ENCODE data around the gene APOM.

APOM gene

DNA sequence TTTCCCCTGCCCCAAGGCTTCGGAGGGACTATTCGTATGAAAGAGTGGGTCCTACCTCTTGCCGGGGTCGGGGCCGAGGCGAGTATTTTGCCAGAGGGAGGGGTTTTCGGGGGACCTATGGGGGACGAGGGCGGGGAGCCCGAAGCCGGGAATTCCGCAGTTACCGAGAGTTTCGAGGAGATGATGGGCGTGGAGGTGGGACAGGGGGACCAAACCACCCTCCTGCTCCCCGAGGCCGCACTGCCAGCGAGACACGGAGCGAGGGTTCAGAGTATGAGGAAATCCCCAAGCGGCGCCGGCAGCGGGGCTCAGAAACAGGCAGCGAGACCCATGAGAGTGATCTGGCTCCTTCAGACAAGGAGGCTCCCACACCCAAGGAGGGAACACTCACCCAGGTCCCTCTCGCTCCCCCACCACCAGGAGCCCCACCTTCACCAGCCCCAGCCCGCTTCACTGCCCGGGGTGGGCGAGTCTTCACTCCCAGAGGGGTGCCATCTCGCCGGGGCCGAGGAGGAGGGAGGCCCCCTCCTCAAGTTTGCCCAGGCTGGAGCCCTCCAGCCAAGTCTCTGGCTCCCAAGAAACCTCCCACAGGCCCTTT lies 23.9 kb upstream of the APOM start:
- no peak for DNase-seq

DNA sequence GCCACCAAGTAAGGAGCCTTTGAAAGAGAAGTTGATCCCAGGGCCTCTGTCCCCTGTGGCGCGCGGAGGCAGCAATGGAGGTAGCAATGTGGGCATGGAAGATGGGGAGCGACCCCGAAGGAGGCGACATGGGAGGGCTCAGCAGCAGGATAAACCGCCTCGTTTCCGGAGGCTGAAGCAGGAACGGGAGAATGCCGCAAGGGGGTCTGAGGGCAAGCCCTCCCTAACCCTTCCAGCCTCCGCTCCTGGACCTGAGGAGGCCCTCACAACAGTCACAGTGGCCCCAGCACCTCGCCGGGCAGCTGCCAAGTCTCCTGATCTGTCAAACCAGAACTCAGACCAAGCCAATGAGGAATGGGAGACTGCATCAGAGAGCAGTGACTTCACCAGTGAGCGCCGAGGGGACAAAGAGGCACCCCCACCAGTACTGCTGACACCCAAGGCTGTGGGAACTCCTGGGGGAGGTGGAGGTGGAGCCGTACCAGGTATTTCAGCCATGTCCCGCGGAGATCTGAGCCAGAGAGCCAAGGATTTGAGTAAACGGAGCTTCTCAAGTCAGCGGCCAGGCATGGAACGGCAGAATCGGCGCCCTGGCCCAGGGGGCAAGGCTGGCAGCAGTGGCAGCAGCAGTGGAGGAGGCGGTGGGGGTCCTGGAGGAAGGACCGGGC lies 23.3 kb upstream of the APOM start:
- no peak for DNase-seq

DNA sequence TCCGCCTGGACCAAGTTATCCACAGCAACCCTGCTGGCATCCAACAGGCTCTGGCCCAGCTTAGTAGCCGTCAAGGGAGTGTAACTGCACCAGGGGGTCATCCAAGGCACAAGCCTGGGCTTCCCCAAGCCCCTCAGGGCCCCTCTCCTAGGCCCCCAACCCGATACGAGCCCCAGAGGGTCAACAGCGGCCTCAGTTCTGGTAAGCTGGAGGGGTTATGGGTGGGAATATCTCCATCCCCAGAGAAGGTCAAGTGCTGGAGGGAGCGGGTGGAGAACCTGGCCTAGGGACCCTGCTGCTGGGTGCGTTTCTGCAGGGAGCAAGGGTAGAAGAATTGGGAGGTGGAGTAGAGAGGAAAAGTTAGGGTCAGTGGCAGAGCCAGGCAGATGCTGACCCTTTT lies 22.2 kb upstream of the APOM start:
- no peak for DNase-seq

DNA sequence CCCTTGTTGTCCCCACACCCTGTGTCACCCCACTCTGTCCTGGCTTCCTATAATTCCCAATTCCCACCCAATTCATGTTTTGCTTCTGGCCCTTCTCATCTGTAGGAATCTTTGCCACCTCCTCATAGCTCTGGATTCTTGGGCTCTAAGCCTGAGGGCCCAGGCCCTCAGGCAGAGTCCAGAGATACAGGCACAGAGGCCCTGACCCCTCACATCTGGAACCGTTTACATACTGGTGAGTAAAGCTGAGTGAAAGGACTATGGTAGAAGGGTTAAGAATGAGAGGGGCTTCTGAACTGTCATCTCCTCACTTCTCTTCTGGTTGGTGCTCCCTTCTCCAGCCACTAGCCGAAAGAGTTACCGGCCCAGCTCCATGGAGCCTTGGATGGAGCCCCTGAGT lies 21.6 kb upstream of the APOM start:
- DNase-seq: no peak

DNA sequence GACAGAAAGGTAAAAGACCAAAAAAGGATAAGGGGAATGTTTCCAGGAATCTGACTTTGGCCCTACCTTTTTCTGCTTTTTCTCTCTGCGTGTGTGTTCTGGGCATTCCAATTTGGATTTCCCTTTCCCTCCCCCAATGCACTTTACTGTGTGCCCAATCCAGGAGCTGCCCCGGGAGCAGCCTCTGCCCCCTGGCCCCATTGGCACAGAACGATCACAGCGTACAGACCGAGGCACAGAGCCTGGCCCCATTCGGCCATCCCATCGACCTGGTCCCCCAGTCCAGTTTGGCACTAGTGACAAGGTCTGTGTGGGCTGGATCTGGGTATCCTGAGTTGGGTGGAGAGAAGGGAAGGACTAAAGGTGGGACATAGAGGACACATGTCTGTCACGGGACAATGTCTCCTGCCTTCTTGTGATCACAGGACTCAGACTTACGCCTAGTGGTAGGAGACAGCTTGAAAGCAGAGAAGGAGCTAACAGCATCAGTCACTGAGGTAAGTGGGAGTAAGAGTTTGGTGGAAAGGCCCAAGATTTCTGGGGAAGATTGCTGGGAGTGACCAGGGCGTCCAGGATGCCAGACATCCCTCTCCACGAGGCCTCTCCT lies 20.6 kb upstream of the APOM start:
- no peak for DNase-seq

DNA sequence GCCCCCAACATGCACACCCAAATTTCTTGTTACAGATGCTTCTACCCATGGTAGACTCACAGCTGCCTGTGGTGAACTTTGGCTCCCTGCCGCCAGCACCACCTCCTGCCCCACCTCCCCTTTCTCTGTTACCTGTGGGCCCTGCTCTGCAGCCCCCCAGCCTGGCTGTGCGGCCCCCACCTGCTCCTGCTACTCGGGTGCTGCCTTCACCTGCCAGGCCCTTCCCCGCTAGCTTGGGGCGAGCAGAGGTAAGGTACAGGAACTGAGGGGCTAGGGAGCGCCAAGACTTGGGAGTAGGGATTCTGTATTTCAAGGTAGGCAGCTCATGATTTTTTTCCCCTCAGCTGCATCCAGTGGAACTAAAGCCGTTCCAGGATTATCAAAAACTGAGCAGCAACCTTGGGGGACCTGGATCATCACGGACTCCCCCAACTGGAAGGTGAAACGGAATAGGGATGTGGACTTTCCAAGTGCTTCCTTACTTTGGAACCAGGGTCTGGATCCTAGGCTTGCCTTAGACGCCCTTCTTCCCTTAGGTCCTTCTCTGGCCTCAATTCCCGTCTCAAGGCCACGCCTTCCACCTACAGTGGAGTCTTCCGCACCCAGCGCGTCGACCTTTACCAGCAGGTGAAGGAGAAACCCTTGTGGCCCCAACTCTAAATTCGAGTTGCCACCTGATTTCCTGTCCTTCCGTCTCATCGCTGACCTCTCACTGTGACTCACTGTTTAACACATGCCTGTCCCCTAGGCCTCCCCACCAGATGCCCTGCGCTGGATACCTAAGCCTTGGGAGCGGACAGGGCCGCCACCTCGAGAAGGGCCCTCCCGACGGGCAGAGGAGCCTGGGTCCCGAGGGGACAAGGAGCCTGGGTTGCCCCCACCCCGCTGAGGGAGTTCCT lies 18.7 kb upstream of the APOM start:
- no peak for DNase-seq

DNA sequence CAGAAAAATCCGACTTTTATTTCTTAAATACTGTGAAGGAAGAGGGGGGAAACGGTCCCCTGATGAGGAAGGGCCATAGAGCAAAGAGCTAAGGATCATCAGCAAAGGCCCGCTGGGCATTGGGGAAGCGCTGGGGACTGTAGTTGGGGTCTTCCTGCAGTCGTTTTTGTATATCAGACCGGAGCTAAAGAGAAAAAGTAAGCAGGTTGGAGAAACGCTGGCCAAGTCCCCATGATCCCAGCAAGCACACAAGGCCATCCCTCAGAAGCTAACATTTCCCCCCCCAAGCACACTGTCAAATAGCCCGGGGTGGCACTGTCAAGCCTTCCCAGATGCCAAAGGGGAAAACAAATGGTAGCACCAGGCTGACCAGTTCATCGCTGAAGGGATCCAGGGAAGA lies 16.7 kb upstream of the APOM start:
- no peak for DNase-seq

DNA sequence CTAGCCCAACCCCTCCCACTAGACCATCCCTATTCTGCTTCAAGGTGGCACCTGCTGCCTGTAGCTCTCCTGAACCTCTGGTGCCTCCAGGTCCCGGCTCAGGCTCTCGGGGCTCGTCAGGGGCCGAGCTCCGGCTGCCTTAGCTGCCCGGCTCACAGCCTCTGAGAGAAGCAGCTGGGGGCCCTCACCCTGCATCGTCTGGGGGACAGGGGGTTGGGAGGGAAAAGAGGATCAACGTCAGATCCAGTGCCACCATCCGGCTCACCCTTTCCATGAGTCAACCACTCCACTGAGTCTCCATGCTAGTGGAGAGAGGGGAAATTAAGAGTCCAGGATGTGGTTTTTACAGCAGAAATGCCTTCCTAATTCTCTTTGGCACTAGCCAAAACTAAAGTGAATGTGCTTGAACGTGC lies 16.2 kb upstream of the APOM start:
- DNase-seq: no peak

DNA sequence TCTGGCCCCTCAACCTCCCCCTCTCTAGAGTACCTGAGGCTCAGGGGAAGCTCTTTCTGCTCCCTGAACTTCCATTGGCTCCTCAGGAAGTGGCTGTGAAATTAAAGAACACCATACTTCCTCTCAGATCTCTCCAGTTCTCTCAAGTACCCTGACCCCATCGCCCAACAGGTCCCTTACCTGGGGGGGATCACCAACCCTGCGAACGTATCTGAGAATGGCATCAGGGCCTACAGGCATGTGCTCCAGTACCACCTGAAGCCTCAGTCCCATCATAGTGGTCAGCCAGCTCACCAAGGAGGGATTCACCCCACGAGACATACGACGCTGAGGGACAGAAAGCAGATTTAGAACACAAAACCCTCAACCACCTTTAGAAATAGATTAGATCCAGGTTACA lies 15.1 kb upstream of the APOM start:
- DNase-seq: no peak

DNA sequence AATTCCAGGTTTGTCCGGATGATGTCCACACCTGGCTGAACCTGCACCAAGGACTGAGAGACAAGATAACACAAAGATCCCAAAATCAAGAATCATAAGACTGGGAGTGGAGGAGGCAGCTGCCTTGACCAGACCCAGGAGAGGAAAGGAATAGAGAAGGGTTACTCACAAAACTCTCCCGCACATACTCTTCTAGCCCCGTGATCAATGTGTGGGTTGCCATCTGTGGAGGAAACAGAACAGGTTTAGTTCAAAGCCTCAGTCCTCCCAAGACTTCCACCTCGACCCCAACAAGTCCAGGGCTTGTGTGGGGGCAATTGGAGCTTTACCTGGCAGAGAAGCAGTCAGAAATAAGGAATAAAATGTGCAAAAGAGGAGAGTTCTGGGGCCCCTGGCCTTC lies 14.3 kb upstream of the APOM start:
- DNase-seq: no peak

DNA sequence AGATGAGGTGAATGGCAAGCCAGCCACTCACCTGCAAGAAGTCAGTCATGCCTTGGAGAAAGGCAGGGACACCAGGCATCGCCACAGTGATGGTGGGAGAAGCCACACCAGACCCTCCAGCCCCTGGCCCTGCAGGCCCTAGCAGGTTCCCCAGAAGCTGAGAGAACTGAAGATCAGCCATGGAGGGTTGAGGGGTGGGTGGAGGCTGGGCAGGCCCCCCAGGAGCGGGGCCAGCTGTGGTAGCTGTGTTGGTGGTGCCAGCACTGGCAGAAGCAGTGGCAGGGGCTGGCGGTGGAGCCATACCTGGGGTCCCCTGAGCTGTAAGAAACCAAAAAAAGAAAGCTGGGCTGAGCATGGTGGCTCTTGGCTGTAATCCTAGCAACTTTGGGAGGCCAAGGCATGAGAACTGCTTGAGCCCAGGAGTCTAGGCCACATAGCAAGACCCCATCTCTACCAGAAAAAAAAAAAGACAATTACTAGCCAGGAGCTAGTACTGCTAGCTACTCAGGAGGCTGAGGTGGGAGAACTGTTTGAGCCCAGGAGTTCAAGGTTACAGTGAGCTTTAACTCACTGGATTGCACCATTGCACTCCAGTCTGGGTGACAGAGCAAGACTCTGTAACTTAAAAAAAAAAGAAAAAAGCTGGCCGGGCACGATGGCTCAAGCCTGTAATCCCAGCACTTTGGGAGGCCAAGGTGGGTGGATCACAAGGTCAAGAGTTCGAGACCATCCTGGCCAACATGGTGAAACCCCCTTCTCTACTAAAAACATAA lies 12.7 kb upstream of the APOM start:
- no peak for DNase-seq

DNA sequence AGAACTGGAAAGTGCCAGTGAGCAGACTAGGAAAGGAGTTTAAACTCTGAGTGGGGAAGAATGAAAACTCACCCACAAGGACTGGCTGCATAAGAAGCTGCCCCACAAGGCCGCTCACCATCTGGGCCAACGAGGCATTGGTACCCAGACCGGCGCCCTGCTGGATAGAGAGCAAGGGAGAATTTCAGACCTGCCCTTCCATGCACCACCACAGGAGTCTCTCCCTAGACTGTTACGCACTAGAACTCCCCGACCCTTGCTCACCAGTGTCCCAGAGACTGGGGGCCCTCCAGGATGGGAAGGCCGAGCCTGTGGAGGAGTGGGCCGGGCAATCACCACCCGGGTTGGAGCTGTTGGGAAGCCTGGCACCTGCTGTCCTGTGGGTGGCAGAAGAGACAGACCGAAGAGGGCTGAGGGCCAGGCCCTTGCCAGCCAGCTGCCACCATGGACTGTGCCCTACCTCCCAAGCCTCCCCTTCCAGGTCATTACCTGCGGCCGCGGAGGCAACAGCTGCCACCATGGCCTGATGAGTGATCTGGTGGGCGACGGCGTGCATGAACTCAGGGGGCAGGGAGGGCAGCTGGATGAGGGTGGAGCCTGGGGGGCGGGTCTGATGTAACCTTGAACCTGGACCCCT lies 11.8 kb upstream of the APOM start:
- no peak for DNase-seq

DNA sequence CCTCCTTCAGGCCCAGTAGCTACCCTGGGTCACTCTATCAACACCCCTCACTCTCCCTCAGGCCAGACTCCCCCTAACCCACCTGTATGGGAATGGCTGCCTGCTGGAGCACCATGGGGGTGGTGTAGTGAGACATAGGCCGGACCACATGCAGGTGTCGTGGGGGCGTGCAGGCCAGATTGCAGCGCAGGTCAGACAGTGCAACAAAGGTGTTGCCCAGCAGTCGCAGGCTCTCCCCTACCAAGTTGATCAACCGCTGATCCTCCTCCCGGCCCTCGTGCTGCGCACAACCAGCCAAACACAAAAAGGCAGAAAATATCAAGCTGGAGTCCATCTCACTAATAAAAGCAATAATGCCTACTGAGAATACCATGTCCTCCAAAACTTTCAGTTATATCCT lies 10.4 kb upstream of the APOM start:
- DNase-seq: no peak

DNA sequence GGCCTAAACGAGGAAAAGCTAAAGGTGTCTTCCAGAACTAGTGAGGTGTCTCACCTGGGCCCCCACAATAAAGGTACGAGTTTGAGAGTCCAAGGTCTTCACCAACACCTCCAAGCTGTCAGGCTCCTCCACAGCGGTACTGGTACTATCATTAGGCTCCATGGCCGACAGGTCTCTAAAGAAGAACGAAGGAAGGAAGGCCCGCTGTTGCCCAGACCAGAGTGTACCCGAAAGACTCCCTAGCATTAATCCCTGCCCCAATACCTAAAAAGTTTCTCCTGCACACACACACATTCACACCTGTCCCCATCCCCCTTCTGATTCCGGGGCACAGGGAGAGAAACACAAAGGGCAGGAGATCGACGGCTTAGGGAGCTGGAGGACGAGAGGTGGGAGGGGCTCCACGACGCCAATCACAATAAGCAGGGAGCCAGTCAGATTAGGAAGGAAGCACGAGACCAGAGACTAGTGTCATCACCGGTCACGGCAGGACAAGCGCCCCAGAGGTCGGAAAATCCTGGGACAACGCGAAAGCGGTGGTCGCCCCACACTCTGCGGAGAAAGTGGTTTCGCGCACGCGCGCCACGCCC lies 4.0 kb upstream of the APOM start:
- no peak for DNase-seq

DNA sequence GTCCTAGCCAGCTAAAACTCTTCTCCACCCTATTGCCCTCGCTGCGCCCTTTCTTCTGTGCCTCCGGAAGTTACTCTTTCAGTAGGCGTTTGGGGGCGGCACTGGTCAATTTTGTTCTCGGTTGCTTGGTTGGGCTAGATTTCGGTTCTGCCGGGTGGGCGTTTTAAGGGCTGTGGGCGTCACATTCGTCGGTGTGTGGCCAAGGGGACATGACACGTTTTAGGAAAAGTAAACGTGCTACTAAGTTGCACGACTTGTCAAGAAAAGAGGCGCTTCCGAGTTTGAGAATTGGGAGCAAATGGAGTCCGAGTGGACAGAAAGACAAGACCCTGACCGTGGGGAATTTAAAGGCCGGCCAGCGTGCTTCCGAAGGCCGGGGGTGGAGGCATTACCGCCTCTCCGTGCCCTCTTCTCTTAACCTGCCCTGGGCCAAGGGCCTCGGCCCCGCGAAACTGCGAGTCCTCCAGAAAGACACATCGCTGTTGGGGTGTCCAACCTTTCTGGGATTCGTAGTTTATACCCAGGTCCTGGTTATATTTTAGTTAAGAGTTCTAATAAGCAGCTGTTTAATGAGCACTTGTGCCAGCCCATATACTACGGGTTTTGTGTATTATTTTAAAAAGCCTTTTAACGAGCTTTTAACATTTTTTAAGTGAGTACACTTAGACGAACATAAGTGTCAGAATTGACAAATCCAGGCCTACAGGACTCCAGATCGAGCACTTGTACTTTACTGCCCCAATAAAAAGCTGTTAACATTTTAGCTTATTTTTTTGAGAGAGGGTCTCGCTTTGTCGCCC lies 2.6 kb upstream of the APOM start:
- no peak for DNase-seq

DNA sequence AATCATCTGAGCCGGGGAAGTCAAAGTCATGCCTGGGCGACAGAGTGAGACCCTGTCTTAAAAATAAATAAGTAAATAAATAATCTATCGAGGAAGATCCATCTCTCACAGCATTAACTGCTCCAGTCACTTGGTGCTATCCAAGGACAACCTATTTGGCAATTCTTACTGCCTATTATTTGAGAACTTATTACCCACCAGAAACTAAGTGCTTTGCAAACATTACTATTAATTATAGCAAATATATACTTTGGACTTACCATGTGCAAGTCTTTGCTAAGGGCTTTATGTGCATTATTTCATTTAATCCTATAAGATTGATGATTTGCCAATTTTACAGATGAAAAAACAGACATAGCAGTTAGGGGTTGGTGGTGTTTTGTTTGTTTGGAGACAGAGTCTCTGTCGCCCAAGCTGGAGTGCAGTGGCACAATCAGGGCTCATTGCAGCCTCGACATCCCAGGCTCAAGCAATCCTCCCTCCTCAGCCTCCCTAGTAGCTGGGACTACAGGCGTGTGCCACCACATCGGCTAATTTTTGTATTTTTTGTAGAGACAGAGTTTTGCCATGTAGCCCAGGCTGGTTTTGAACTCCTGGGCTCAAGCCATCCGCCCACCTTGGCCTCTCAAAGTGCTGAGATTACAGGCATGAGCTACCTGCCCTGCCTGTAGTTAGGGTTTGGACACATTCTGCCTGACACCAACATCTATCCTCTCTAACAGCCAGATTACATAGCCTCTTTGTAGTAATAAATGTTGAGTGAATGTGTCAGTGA lies 933 bp upstream of the APOM start:
- no peak for DNase-seq

DNA sequence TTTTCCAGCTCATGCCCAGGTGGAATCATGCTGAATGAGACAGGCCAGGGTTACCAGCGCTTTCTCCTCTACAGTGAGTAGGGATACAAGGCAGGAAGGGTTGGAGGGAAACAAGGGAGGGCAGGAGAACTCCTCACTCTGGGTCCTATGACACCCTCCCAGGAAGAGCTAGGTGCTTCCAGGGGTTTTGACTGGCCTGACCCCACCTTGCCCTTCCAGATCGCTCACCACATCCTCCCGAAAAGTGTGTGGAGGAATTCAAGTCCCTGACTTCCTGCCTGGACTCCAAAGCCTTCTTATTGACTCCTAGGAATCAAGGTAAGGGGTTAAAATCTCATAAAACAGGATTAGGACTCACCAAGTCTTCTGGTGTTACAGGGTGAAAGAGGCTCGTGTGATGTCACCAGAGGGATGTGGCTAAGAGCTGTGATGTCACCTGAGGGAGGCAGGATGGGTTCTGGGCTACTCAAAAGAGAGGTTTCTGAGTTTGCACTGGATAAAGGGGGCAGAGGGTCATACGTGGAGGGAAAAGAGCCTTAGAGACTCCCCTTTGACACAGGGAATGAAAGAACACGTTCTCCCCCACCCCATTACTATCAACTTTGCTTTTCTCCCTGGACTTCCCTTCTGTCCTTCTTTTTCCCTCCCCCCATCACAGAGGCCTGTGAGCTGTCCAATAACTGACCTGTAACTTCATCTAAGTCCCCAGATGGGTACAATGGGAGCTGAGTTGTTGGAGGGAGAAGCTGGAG lies 1.9 kb downstream of the APOM start:
- DNase-seq: peak; percentile 42

DNA sequence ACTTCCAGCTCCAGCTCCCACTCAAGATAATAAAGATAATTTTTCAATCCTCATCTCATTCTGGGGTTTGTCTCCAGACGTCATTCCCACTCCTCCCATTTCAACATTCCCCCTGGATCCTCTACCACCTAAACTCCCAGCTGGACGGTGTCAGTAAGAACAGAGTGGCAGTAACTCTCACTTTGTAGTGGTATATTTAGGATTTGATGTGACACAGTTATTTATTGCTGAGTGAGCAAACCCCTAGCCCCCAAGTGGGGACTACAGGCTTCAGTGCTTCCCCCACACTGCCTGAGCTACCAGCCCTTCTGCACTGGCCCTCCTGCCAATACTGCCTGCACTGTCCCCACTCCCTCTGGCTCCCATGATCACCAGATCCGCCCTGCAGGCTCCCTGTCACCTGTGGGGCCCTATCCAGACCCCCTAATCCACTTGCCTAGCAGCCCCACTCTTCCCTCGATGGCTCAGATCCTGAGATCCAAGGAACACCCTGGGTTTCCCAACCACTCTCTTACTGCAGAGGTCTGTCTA lies 2.5 kb downstream of the APOM start:
- DNase-seq: no peak

DNA sequence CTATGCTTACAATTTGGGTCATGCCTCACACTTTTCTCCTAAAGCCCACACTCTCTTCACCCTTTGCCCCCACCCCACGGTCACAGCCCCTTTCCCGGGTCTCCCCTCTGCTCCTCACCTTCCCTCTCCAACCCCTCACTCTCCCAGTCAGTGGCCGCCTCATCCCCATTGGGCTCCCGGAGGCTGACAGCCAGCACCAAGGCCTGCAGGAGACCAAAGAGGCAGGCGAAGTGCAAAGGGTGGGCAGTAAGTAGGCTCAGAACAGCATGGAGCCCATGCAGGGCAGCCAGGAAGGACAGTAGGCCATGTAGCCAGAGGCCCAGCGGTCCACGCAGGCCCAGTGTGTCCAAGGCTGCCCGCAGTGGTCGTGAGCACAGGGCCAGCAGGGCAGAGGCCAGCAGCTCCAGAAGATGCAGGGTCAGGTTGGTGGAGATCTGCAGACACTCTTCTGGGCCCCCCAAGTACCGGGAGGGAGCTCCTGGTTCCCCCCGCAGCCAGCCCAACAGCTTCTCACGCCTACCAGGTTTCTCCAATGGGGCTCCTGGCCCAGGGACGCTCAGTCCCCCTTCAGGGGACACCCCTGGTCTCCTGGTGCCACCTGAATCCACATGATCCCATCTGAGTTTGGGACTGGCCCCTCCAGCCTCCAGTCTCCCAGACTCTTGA lies 3.4 kb downstream of the APOM start:
- DNase-seq: no peak
